OCI-LY3 (cell line): ENCODE results near the gene PHYKPL.

ENCODE experiments used
- H2AFZ ChIP-seq: fragments of 200-600, 300-600 bp; shearing (Covaris generic); 2 replicates; pipeline ENCODE4 v1.6.0; 2014; ENCODE audit warnings: antibody characterized with exemption, low read depth, low read length
- H3K27ac ChIP-seq: fragments of 200-600, 300-600 bp; sonication (generic); 2 replicates; pipeline ENCODE4 v1.5.1; 2014; ENCODE audit warnings: mild to moderate bottlenecking, low read length, moderate library complexity, mixed read lengths
- H3K27me3 ChIP-seq: fragments of 200-600, 300-600 bp; sonication (generic); 2 replicates; pipeline ENCODE4 v1.6.1; 2014; ENCODE audit warnings: low read depth, low read length, mixed read lengths
- H3K36me3 ChIP-seq: fragments of 200-600, 300-600 bp; sonication (generic); replicated peaks from 2 replicates; pipeline ENCODE3; 2014; ENCODE audit warnings: low read depth, low read length, mixed read lengths
- H3K4me1 ChIP-seq: fragments of 300-600, 200-600 bp; sonication (generic); 2 replicates; pipeline ENCODE4 v1.6.1; 2014; ENCODE audit warnings: low read length, mixed read lengths
- H3K4me2 ChIP-seq: fragments of 200-600, 300-600 bp; sonication (generic); 2 replicates; pipeline ENCODE4 v1.6.1; 2014; ENCODE audit warnings: low read length, mixed read lengths
- H3K4me3 ChIP-seq: fragments of 300-600, 200-600 bp; sonication (generic); 2 replicates; pipeline ENCODE4 v1.5.1; 2014; ENCODE audit warnings: antibody characterized with exemption, mild to moderate bottlenecking, low read length, moderate library complexity
- H3K79me2 ChIP-seq: fragments of 300-600, 200-600 bp; shearing (Covaris generic); 2 replicates; pipeline ENCODE4 v1.6.1; 2014; ENCODE audit warnings: mild to moderate bottlenecking, low read length, mixed read lengths
- H3K9ac ChIP-seq: fragments of 300-600, 200-600 bp; shearing (Covaris generic); 2 replicates; pipeline ENCODE4 v1.6.0; 2014; ENCODE audit warnings: mild to moderate bottlenecking, low read length, moderate library complexity
- H3K9me3 ChIP-seq: fragments of 200-600, 300-600 bp; shearing (Covaris generic); 2 replicates; pipeline ENCODE4 v1.6.1; 2014; ENCODE audit warnings: low read length, mixed read lengths; ENCODE audit not compliant: insufficient read depth
- H4K20me1 ChIP-seq: fragments of 200-600, 300-600 bp; sonication (generic); 2 replicates; pipeline ENCODE4 v1.6.1; 2016; ENCODE audit warnings: low read length, mixed read lengths; ENCODE audit not compliant: insufficient read depth
- CTCF ChIP-seq: fragments of 200-600, 300-600 bp; sonication (generic); IDR thresholded peaks from 2 replicates; pipeline ENCODE4 v1.5.1; 2014; ENCODE audit warnings: antibody characterized with exemption, low read length, low read depth
- EZH2phosphoT487 ChIP-seq: fragments of 200-600 bp; shearing (Covaris generic); IDR thresholded peaks from 2 replicates; pipeline ENCODE4 v1.6.1; 2018; ENCODE audit warnings: antibody characterized with exemption, mixed run types, low read depth

Gene PHYKPL

GRCh38 chr5:178210073-178210535 is 22.5 kb downstream of the PHYKPL start:
- H3K4me3 ChIP-seq: no peak overlapping the region
- peaks cover 73% of the 10 kb centered on the region for H4K20me1 ChIP-seq
- H3K9me3 ChIP-seq: no peaks in the 10 kb centered on the region
- H3K4me1 ChIP-seq: peaks cover 15% of the 10 kb centered on the region
- H3K36me3 ChIP-seq: peaks cover 95% of the 10 kb centered on the region
- no peaks in the 10 kb centered on the region for H3K27me3 ChIP-seq
- H3K27ac ChIP-seq: no peak overlapping the region
- no peak overlapping the region for H3K9ac ChIP-seq
- no peak overlapping the region for H2AFZ ChIP-seq
- no peak overlapping the region for H3K4me2 ChIP-seq
- no peak for TF ChIP-seq CTCF
- no peak for TF ChIP-seq EZH2phosphoT487
- H3K79me2 ChIP-seq: peaks cover 83% of the 10 kb centered on the region

- Histone ChIP-seq H3K9me3 (no peaks in the 10 kb centered on the region), H3K27me3 (no peaks in the 10 kb centered on the region), H2AFZ (no peak overlapping the region), H3K4me3 (no peak overlapping the region), H3K4me1 (peaks cover 15% of the 10 kb centered on the region), H3K79me2 (peaks cover 88% of the 10 kb centered on the region), H3K9ac (no peak overlapping the region), H3K36me3 (peaks cover 89% of the 10 kb centered on the region), H4K20me1 (peaks cover 73% of the 10 kb centered on the region), H3K4me2 (no peak overlapping the region), H3K27ac (no peak overlapping the region)
- TF ChIP-seq EZH2phosphoT487 (no peak), CTCF (no peak)
Measured at GRCh38 chr5:178209334-178210072, 23.1 kb downstream of the PHYKPL start.

DNA sequence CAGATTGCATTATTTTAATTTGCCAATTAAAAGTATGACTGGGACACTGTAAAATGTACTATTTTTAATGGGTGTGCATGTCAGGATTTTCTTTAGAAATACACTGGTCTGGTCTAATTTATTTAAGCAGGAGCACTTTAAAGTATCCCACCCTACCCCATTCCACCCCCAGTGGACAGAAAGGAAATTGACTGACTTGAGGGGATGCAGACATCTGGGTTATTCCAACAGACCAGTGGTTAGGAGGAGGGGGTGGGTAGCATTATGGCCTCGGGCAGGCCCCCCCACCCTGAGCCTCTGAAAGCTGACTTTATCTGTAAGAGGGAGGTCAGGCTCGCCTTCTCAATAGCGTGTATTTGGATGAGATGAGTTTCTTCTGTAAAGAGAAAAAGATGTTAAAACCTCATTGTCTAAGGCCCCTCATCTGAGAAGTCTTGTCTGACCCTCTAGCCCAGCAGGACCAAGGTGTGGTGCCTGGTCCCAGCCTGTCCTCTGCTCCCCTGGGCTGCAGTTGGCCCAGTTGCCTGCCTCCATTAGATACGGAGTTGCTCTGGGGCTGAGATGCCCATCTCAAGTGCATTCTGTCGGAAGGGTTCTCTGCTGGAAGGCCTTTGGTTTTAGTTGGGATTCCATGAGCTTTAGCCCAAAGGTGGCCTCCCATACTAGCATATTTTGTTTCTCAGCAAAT is 23.9 kb downstream of the PHYKPL start:
- H3K36me3 ChIP-seq: peaks cover 81% of the 10 kb centered on the region
- TF ChIP-seq EZH2phosphoT487 (no peak), CTCF (0 out of 2 replicates have a peak, but pooled peaks have one; percentile 3)
- no peak overlapping the region for H3K9ac ChIP-seq
- H3K4me2 ChIP-seq: no peak overlapping the region
- no peaks in the 10 kb centered on the region for H3K27me3 ChIP-seq
- H3K4me3 ChIP-seq: no peak overlapping the region
- H3K9me3 ChIP-seq: no peaks in the 10 kb centered on the region
- H4K20me1 ChIP-seq: peaks cover 73% of the 10 kb centered on the region
- H2AFZ ChIP-seq: no peak overlapping the region
- no peak overlapping the region for H3K27ac ChIP-seq
- H3K4me1 ChIP-seq: peaks cover 15% of the 10 kb centered on the region
- peaks cover 93% of the 10 kb centered on the region for H3K79me2 ChIP-seq

DNA sequence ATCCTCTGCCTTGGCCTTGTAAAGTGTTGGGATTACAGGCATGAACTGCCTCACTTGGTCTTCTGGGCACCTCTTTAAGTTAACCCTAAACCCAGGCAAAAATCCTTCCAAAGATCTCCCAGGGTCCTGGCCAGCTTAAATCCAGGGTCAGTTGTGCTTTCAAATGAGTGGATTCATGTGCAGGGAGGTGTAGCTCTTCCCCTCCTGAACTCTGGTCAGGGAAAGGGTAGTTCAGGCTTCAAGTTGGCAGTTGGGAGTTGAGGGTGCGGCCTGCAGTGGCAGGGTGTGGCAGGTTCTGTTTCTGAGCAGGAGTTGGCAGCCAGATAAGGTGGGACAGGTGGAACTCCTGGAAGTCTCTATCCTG is 24.7 kb downstream of the PHYKPL start:
- no peaks in the 10 kb centered on the region for H3K9me3 ChIP-seq
- peaks cover 93% of the 10 kb centered on the region for H3K79me2 ChIP-seq
- H3K9ac ChIP-seq: no peak overlapping the region
- peaks cover 15% of the 10 kb centered on the region for H3K4me1 ChIP-seq
- peaks cover 70% of the 10 kb centered on the region for H4K20me1 ChIP-seq
- no peak overlapping the region for H3K4me2 ChIP-seq
- H3K27me3 ChIP-seq: no peaks in the 10 kb centered on the region
- peaks cover 73% of the 10 kb centered on the region for H3K36me3 ChIP-seq
- no peak overlapping the region for H2AFZ ChIP-seq
- no peak overlapping the region for H3K4me3 ChIP-seq
- no peak for TF ChIP-seq EZH2phosphoT487
- no peak for TF ChIP-seq CTCF
- no peak overlapping the region for H3K27ac ChIP-seq
